ENCODE measurements around the gene FXN. TPM values are rescaled to one million over a fixed set of nuclear protein-coding genes. Genes with fewer than 3 reads are reported as not detected.

FXN gene
- total RNA-seq, 1 experiment from 2014 or later: 24.1 TPM

- no peak for TF ChIP-seq YY1 (IDR thresholded peaks at IDR 0.05; ENCODE audit: extremely low read depth, insufficient replicate concordance, low read depth, low read length)
- TF ChIP-seq POLR2A (IDR thresholded peaks at IDR 0.05; ENCODE audit: borderline replicate concordance, extremely low read depth, insufficient read depth, insufficient read length): no peak
- TF ChIP-seq SP1 (IDR thresholded peaks at IDR 0.05; ENCODE audit: low read depth): no peak
- TF ChIP-seq TCF7L2 (IDR thresholded peaks at IDR 0.05; ENCODE audit: borderline replicate concordance, extremely low read depth, insufficient read depth, insufficient read length): no peak
- TF ChIP-seq FOSL1 (IDR thresholded peaks at IDR 0.05; ENCODE audit: low read depth): no peak
- TF ChIP-seq, protein P1, sequence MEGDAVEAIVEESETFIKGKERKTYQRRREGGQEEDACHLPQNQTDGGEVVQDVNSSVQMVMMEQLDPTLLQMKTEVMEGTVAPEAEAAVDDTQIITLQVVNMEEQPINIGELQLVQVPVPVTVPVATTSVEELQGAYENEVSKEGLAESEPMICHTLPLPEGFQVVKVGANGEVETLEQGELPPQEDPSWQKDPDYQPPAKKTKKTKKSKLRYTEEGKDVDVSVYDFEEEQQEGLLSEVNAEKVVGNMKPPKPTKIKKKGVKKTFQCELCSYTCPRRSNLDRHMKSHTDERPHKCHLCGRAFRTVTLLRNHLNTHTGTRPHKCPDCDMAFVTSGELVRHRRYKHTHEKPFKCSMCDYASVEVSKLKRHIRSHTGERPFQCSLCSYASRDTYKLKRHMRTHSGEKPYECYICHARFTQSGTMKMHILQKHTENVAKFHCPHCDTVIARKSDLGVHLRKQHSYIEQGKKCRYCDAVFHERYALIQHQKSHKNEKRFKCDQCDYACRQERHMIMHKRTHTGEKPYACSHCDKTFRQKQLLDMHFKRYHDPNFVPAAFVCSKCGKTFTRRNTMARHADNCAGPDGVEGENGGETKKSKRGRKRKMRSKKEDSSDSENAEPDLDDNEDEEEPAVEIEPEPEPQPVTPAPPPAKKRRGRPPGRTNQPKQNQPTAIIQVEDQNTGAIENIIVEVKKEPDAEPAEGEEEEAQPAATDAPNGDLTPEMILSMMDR (IDR thresholded peaks at IDR 0.05 in 2 of 3, conservative IDR thresholded peaks at IDR 0.05 in 1 of 3; ENCODE audit: borderline replicate concordance in 1 of 3, insufficient read depth in 1 of 3, low read depth in 2 of 3, low read length in 2 of 3): no peak
Observed at GRCh38 chr9:69054989-69055388, 19.4 kb downstream of the FXN start (continued).

DNA sequence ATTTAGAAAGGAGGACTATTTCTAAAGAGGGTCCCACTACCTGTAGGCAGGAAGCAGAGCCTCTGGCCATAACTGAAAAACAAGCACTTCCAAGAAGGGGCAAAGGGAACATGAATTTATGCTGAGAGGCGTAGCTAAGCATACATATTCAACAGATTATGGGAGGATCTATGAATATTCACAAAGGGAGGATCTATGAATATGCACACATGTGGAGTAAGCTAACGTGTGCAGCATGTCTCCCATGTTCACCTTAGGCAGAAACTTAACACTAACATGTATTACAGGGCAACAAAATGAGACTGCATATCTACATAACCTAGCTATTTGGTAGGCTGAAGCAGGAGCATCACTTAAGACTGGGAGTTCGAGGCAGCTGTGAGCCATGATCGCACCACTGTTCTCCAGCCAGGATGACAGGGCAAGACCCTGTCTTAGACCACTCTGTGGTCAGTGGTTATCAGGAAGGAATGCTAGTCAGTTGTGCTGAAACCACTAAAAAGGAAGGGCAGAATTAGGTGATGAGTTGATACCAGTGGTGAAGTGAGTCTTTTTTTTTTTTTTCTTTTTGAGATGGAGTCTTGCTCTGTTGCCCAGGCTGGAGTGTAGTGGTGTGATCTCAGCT lies 20.8 kb downstream of the FXN start:
- POLR2A ChIA-PET: no interaction called here
- no peak for ATAC-seq
- TF ChIP-seq YY1 (IDR thresholded peaks at IDR 0.05; ENCODE audit: extremely low read depth, insufficient replicate concordance, low read depth, low read length): no peak
- TF ChIP-seq SRF (IDR thresholded peaks at IDR 0.05; ENCODE audit: low read depth): no peak
- TF ChIP-seq EZH2 (IDR thresholded peaks at IDR 0.05): no peak
- no peak for TF ChIP-seq EZH2phosphoT487 (IDR thresholded peaks at IDR 0.05; ENCODE audit: borderline replicate concordance)
- TF ChIP-seq ELF1 (IDR thresholded peaks at IDR 0.05; ENCODE audit: borderline replicate concordance, low read depth): no peak
- TF ChIP-seq POLR2AphosphoS5 (IDR thresholded peaks at IDR 0.05; ENCODE audit: low read depth, low read length): no peak
- TF ChIP-seq, protein P2, sequence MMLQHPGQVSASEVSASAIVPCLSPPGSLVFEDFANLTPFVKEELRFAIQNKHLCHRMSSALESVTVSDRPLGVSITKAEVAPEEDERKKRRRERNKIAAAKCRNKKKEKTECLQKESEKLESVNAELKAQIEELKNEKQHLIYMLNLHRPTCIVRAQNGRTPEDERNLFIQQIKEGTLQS (IDR thresholded peaks at IDR 0.05): no peak
- no peak for TF ChIP-seq CEBPB (IDR thresholded peaks at IDR 0.05; ENCODE audit: low read depth)
- TF ChIP-seq, protein P3, sequence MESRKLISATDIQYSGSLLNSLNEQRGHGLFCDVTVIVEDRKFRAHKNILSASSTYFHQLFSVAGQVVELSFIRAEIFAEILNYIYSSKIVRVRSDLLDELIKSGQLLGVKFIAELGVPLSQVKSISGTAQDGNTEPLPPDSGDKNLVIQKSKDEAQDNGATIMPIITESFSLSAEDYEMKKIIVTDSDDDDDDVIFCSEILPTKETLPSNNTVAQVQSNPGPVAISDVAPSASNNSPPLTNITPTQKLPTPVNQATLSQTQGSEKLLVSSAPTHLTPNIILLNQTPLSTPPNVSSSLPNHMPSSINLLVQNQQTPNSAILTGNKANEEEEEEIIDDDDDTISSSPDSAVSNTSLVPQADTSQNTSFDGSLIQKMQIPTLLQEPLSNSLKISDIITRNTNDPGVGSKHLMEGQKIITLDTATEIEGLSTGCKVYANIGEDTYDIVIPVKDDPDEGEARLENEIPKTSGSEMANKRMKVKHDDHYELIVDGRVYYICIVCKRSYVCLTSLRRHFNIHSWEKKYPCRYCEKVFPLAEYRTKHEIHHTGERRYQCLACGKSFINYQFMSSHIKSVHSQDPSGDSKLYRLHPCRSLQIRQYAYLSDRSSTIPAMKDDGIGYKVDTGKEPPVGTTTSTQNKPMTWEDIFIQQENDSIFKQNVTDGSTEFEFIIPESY (IDR thresholded peaks at IDR 0.05; ENCODE audit: extremely low read depth, insufficient replicate concordance, low read length): no peak
- TF ChIP-seq POLR2A (IDR thresholded peaks at IDR 0.05; ENCODE audit: borderline replicate concordance, extremely low read depth, insufficient read depth, insufficient read length): no peak
- no peak for TF ChIP-seq REST (IDR thresholded peaks at IDR 0.05; ENCODE audit: low read depth)
- TF ChIP-seq SIN3A (IDR thresholded peaks at IDR 0.05; ENCODE audit: low read depth): no peak

More for the DNA sequence above, 20.8 kb downstream of the FXN start:
- Histone ChIP-seq H4K20me1 (ENCODE audit: insufficient read depth) (no peaks in the 10 kb centered on the region), H3K79me2 (ENCODE audit: insufficient read depth, low read length) (peaks cover 9% of the 10 kb centered on the region; the same call in 1 of the 2 replicates), H3K27me3 (ENCODE audit: insufficient read depth, low read length) (no peaks in the 10 kb centered on the region), H3K4me2 (ENCODE audit: low read length) (no peak overlapping the region), H3K4me1 (ENCODE audit: control insufficient read depth in 1 of 2, insufficient read depth in 2 of 2, low read length in 2 of 2) (no peaks in the 10 kb centered on the region), H3K9ac (ENCODE audit: low read length) (no peak overlapping the region), H3K9me2 (ENCODE audit: insufficient read depth) (no peaks in the 10 kb centered on the region), H3K27ac (ENCODE audit: low read depth, low read length) (no peak overlapping the region), H3K36me3 (ENCODE audit: control insufficient read depth in 1 of 2, insufficient read depth in 2 of 2, low read length in 2 of 2) (peaks cover 5 to 7% of the 10 kb centered on the region in 2 experiments; a peak in 3 of 4 replicates), H3K4me3 (replicated peaks in 1 of 2; ENCODE audit: low read depth in 1 of 2, low read length in 2 of 2) (no peak overlapping the region), H3K9me3 (ENCODE audit: control insufficient read depth in 1 of 2, insufficient read depth in 1 of 2, low read depth in 1 of 2, low read length in 2 of 2) (no peaks in the 10 kb centered on the region), H2AFZ (ENCODE audit: low read depth, low read length, poor library complexity, severe bottlenecking) (no peak overlapping the region)
- CTCF ChIA-PET: interaction anchor here (6.0 kb wide), 1 partner anchor 137 kb away, joined by 74 read pairs; no protein-coding TSS in a partner anchor
- RAD21 ChIA-PET (ENCODE audit: low non-redundant PET in 1 of 2, low total read pairs in 2 of 2, uncharacterized antibody in 2 of 2, unreplicated experiment in 2 of 2): interaction anchor here in 1 of 2 experiments (0.6 kb wide), 1 partner anchor 333 kb away, joined by 3 read pairs; no protein-coding TSS in a partner anchor
- intact Hi-C loops (cut with micrococcal nuclease): no loop called here
- DNase-seq (ENCODE audit: low read depth, low spot score): no peak
- no TSS peak for BruUV-seq (replicated peaks)

Measured in HCT116 (cell line).